Left cardiac atrium (tissue), 4 donors: Measurements from ENCODE around the gene LBH. TPM values are rescaled to one million over a fixed set of nuclear protein-coding genes. Genes with fewer than 3 reads are reported as not detected.
"Not testable (repeated sequence)": the region's sequence is repeated elsewhere in the genome, so short reads cannot be mapped to it uniquely, and the experiment has no call there.

ENCODE experiments used
- ATAC-seq, 2 donors: fragments of 200-7000 bp; cut with Tn5 transposase; one replicate each; pipeline ENCODE4 v1.9.1; 2020; ENCODE audit warnings: mild to moderate bottlenecking in 2 of 2, moderate library complexity in 2 of 2
- DNase-seq: peaks from one replicate; pipeline ENCODE4 v3.0.0-alpha.2; 2020
- intact Hi-C, 2 donors: fragments of 100-400 bp; cut with DNase I; formaldehyde crosslinking; loops; one replicate each; pipeline versions ENCODE4 v1.14.1 to v1.15.1; 2022 to 2023
- total RNA-seq, 2 donors: library from RNA; stranded (reverse); fragmentation: NEBNext Ultra II Directional; extraction: Animal tissue kit (Norgen Biotek cat#: 25700); gene quantifications; one replicate each; pipeline ENCODE4 v1.2.1, GENCODE V29; 2021
- donor health status: DM: no; HTN: yes; CAD: no.
- donor health status: DM: no; HTN: yes; CAD: no; lungs with severe emphysema.
- donor health status: DM: yes; HTN: yes; CAD: no.
- donor health status: Dilated cardiomyopathy.

The LBH gene
- total RNA-seq, 2 donors from 2014 or later: 14.6 to 19.1 TPM

DNA sequence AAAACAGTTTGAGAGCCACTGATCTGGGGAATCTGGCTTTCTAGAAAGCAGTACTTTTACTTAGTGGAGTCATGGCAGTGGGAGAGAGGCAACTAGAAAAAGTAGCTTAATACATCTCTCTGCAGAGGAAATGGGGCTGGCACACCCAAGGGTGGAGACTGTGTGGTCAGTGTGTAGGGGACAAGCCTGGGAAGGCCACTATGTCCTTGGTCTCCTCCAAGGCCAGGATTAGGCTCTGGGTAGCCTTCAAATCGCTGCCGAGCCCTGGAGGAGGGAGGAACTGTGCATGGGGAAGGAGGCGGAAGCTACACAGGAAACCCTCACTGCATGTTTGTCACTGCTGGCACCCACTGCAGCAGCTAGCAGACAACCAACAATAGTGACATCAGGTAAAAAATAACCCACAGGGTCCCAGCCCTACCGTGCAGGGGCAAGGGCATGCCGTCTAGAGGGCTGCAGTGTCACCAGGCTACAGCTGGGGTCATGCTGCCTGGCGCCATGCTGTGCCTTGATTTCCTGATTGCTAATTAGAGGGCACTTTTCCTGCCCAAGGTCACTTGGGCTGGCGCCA, 34.8 kb downstream of the LBH start:
- ATAC-seq (peak; percentile 36 to 58), DNase-seq (no peak)
- intact Hi-C loops: no loop called here

GRCh38 chr2:30266705-30267104, 35.4 kb downstream of the LBH start:
- intact Hi-C loops: no loop called here
- no peak for ATAC-seq
- DNase-seq: no peak

- no peak for ATAC-seq
- intact Hi-C loops: no loop called here
- DNase-seq: no peak
These were observed 36.0 kb downstream of the LBH start for GRCh38 chr2:30267161-30267975.

- ATAC-seq (peak in 1 of 2 donors; percentile 49), DNase-seq (no peak)
- intact Hi-C loops: no loop called here
These were observed 37.0 kb downstream of the LBH start for GRCh38 chr2:30268296-30268871.

GRCh38 chr2:30269114-30269770, 37.9 kb downstream of the LBH start:
- intact Hi-C loops, ATAC-seq, DNase-seq: not testable (repeated sequence)

GRCh38 chr2:30269771-30270145, 38.4 kb downstream of the LBH start:
- intact Hi-C loops: no loop called here
- ATAC-seq (no peak), DNase-seq (no peak)

DNA sequence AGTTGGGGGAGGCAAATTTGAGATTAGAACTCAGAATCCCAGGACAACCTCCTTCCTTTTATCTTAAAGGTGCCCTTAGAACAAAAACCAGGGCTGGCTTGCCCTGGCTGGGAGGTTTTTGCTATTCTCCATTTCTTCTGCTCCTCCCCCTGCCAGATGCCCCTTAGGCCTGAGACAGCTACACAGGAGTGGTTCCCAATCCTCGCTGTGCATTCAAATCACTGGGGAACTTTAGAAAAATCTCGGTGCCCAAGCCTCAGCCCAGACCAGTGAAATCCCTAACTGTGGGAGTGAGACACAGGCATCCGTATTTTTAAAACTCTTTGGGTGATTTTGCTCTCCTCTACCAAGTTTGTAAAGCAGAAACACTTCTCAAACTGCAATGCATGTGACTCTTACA, 38.8 kb downstream of the LBH start:
- ATAC-seq (no peak), DNase-seq (no peak)
- intact Hi-C loops: no loop called here

- intact Hi-C loops: no loop called here
- ATAC-seq (no peak), DNase-seq (no peak)
These were observed 40.0 kb downstream of the LBH start for GRCh38 chr2:30271301-30271700.

DNA sequence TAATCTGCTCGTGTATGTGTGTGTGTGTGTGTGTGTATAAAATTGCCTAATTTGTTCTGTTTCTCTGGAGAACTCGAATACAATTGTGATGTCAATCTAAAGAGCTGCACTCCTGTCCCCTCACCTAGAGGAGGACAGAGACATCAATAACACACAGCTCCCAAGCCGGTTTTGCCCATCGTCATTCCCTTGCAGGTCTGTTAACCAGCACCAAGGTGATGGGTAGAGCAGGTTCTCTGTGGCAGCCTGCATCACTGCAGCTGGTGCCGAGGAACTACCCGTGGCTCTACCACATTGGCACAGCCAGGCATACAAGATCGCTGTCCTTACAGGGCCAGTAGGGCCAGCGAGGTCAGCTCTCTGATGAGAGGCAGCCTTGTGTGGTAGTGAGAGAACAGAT, 41.0 kb downstream of the LBH start:
- ATAC-seq: no peak
- no peak for DNase-seq
- intact Hi-C loops: no loop called here

DNA sequence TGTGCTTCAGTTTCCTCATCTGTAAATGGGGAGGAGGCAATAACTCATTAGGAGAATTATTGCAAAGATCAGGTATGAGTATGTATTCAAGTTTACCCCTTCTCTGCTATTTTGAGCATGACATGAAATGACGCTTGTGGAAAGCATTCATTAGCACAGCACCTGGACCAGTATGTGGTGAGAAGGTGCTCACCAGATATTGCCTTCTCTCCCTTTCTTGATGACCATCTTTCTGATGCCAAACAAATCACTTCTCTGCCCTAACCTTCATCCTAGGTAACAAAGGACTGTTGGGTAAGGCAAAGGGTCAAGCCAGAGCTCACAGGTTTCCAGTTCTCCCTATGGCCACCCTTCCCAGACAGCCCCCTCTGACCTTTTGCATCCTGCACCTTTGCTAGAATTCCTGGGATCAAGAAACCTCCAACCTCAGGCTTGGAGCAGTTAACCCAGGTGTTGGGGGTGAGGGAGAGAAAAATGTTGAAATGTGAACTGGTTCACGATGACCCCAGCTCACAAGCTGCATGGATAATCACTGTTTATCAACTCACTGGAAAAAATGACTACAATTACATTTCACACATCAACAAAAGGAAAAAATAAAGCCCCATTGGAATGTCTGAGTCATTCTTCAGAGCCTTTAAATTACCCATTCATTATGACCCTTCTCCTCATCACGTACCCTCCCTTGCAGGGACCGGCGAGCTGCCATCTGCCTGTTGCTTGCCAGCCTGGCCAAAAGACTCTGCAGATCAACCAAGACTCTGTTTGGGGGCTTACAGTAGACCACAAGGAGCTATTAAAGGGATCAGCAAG, 41.6 kb downstream of the LBH start:
- intact Hi-C loops: no loop called here
- DNase-seq: no peak
- no peak for ATAC-seq

- no peak for ATAC-seq
- DNase-seq: no peak
- intact Hi-C loops: no loop called here
These were observed 42.2 kb downstream of the LBH start for GRCh38 chr2:30273574-30273929.

DNA sequence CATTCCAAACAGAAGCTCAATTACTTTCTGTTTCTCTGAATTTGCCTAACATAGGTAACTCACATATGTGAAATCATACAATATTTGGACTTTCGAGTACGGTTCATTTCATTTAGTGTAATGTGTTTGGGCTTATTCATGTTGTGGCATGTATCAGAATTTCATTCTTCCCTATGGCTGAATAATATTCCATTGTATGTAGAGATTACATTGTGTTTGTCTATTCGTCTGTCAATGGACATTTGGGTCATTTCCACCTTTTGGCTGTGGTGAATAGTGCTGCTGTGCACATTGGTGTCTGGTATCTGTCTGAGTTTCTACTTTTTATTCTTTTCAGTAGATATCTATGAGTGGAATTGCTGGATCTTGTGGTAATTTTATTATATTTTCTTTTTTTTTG, 43.9 kb downstream of the LBH start:
- ATAC-seq (no peak), DNase-seq (no peak)
- intact Hi-C loops: no loop called here

GRCh38 chr2:30276455-30276911, 45.1 kb downstream of the LBH start:
- intact Hi-C loops: no loop called here
- ATAC-seq: peak in 1 of 2 donors; percentile 72
- no peak for DNase-seq

- intact Hi-C loops: no loop called here
- no peak for DNase-seq
These were observed 46.2 kb downstream of the LBH start for GRCh38 chr2:30277582-30277981.

GRCh38 chr2:30278419-30278818, 47.1 kb downstream of the LBH start:
- ATAC-seq: no peak

More at GRCh38 chr2:30277582-30277981, 46.2 kb downstream of the LBH start:
- no peak for ATAC-seq

GRCh38 chr2:30280596-30281434, 49.5 kb downstream of the LBH start:
- ATAC-seq: no peak
- intact Hi-C loops: no loop called here
- DNase-seq: no peak

More at GRCh38 chr2:30278419-30278818, 47.1 kb downstream of the LBH start:
- intact Hi-C loops: no loop called here
- no peak for DNase-seq

- ATAC-seq: no peak
- intact Hi-C loops: no loop called here
- no peak for DNase-seq
These were observed 50.7 kb downstream of the LBH start for GRCh38 chr2:30282081-30282480.

GRCh38 chr2:30282721-30283120, 51.4 kb downstream of the LBH start:
- DNase-seq (no peak), ATAC-seq (no peak)
- intact Hi-C loops: no loop called here
